ENCODE measurements around the gene PHLDB1.

Gene PHLDB1

DNA sequence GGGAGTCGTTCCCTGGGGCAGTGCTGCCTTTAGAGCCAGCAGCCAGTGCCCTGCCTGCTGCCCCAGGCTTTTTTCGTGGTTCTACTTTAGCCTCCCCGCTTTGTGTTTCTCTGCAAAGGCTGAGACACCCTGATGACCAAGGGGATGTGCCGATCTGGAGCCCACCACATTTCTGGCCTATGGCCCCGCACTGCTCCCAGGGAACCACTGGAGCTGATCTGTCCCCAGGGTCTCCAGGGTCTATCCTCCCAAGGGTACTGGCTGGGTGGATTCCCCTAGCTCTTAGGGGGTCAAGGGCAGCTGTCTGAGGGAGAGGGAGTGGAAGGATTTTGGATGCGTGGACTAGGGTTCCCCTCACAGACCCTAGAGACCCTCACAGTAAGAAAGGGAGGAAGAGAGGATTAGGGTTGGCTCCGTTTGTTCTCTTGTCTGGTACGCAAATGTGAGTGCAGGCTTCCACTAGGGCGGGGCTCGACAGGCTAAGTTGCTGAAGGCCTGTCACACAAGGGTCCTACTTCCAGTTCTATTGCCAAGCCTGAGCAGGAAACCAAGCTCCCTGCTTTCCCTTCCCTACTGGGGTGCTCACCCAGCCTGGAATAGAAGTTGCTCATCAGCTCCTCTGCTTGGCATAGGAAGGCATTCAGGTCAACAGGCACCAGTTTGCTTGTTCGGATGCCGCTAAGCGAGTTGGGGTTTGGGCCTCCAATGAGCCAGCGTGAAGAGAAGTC lies 52.7 kb downstream of the PHLDB1 start:
- no peak overlapping the region for H3K4me3 ChIP-seq (replicated peaks; ENCODE audit: low read depth, low read length)
- TF ChIP-seq, protein P1, sequence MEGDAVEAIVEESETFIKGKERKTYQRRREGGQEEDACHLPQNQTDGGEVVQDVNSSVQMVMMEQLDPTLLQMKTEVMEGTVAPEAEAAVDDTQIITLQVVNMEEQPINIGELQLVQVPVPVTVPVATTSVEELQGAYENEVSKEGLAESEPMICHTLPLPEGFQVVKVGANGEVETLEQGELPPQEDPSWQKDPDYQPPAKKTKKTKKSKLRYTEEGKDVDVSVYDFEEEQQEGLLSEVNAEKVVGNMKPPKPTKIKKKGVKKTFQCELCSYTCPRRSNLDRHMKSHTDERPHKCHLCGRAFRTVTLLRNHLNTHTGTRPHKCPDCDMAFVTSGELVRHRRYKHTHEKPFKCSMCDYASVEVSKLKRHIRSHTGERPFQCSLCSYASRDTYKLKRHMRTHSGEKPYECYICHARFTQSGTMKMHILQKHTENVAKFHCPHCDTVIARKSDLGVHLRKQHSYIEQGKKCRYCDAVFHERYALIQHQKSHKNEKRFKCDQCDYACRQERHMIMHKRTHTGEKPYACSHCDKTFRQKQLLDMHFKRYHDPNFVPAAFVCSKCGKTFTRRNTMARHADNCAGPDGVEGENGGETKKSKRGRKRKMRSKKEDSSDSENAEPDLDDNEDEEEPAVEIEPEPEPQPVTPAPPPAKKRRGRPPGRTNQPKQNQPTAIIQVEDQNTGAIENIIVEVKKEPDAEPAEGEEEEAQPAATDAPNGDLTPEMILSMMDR (IDR thresholded peaks at IDR 0.05; ENCODE audit: low read depth, low read length, missing control alignments), result no peak
- no peak for DNase-seq (ENCODE audit: extremely low read depth, low read depth)

DNA sequence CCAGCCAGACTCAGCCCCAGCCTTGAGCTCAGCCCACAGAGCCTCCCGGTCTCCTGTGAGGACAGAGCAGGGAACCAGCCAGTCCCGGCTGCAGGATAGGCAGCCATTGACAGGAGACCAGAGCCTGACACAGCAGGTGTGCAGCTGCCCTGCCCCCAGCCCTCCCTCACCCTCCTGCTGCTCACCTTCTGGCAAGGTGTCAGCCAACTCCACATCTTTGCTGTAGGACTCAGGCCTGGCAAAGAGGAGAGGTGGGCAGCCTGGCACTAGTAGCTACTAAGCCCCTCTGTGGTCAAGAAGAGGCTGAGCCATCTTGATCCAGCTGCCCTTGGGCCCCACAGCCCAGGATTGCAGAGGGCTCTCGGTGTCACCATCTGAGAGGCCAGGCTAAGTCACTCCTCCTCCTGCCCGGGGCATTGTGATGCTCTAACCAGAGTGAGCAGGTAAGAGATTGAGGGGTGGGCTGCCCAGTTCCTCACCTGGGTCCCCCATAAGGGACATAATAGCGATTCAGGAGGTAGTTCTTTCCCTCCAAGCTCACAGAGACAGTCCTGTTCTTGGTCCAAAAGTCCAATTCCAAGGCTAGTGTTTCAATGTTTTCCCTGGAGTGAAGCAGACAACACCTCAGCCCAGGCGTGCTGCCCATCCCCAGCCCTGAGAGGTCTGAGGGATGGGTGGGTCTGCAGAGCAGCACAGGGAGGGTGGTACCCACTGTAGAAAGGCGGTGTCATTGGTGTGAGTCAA lies 53.4 kb downstream of the PHLDB1 start:
- H3K4me3 ChIP-seq (replicated peaks; ENCODE audit: low read depth, low read length), result no peak overlapping the region
- TF ChIP-seq, protein P1 (IDR thresholded peaks at IDR 0.05; ENCODE audit: low read depth, low read length, missing control alignments), result no peak
- DNase-seq (ENCODE audit: extremely low read depth, low read depth), result no peak

DNA sequence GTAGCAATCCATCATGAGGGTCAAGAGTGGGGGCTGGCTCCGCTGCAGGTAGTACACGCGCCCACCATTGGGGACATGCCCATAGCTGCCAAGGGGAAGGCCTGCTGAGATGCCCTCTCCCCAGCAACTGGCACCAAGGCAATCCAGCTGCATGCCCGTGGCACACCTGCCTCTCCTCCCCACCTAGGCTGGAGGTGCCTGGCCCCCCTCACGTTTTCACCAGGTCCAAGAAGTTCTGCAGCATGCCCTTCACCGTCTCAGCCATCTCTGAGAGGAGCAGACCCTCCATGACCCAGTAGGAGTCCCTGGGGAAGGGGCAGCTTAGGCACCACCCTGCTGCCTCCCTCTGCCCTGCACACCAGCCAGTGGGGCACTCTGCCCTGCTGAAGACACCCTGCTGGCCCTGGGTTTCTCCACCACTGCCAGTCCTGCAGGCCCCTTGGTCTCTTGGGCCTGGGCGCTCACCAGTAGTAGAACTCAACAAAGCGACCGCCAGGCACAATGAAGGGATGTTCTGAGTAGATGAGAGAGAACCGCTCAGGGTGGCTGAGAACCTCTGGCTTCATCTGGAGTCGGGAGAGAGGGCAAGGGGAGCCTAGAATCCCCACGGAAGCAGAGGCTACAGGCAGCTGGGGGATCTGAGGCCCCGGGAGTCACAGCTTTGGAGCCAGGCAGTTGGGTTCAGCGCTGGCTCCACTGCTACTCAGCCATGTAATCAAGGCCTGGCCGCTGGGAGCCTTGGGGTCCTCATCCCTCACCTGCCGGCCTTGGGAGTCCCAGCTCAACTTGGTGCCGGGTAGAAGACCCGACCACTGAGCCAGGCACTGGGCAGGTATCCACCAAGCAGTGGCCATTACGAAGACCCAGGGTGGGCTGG lies 54.2 kb downstream of the PHLDB1 start:
- TF ChIP-seq, protein P1 (IDR thresholded peaks at IDR 0.05; ENCODE audit: low read depth, low read length, missing control alignments), result no peak
- no peak for DNase-seq (ENCODE audit: extremely low read depth, low read depth)
- H3K4me3 ChIP-seq (replicated peaks; ENCODE audit: low read depth, low read length), result no peak overlapping the region

DNA sequence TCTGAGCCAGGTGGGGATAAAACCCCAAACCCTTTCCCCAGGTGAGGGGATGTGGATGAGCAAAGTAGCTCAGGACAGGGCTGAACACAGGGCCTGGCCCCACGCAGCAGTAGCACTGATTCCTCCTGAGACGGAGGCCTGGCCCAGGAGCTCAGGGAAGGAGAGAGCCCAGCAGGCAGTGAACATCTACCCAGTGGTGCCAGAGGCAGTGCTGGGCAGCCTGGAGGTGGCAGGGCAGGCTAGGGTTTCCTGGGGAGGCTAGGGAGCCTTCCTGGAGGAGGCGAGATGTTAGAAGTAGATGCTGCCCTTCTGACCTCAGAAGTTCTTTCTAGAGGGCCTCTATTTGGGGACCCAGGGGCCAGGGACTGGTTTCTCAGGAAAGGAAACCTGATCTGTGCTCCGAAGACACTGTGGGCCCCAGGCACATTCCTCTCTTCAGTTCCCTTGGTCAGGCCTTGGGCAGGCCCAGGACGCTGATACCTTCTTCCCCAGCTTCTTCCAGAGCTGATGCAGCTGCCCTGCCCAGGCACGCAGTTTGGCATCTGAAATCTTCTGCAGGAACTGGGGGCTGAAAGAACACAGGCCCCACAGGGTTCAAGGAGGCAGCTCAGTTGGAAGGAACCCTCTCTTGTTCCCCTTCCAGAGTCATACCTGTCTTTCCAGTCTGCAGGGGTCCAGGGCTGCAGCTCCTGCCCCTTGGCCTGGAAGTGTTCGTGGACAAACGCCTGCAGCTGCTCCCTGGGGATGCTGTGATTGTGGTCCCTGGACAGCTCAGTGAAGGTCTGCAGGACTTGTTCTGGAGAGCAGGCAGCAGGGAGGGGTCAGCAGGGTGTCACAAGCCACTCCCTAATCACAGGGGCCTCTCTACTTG lies 55.2 kb downstream of the PHLDB1 start:
- DNase-seq (ENCODE audit: extremely low read depth, low read depth), result no peak
- H3K4me3 ChIP-seq (replicated peaks; ENCODE audit: low read depth, low read length), result no peak overlapping the region
- TF ChIP-seq, protein P1 (IDR thresholded peaks at IDR 0.05; ENCODE audit: low read depth, low read length, missing control alignments), result no peak

DNA sequence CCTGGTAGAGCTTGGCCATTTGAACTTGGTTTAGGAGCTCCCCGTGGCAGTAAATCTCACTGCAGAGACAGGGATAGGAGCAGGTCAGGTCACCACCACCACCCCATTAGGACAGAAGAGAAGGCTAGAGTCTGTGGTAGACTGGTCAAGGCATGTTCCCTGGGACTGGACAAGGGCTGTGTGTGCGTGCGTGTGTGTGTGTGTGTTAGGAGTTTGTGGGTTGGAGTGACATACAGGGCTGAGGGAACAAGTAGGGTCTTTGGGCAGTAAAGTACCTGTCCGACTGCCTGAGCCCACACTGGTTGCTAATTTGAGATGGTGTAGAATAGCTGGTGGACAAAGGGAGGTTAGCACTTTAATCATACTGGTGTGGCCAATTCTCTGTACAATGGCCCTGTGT lies 56.0 kb downstream of the PHLDB1 start:
- no peak for DNase-seq (ENCODE audit: extremely low read depth, low read depth)
- TF ChIP-seq, protein P1 (IDR thresholded peaks at IDR 0.05; ENCODE audit: low read depth, low read length, missing control alignments), result no peak
- H3K4me3 ChIP-seq (replicated peaks; ENCODE audit: low read depth, low read length), result no peak overlapping the region

DNA sequence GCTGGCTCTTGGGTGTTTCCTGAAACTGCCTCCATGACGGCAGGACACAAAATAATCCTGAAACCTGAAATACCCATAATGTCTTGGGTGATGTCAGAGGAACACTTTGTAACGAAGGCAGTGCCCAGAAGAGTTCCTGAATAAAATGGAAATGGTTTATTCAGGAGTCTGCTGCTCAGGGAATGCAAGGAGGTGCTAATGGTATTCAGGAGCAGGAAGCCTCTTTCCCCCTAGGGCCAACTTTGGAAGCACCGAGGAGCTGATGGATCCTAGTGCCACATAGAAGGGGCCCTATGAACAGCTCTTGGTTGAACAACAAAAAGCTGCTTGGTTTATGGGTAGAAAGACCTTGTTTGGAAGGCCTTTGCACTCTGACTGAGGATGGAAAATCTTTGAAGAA lies 56.5 kb downstream of the PHLDB1 start:
- no peak for DNase-seq (ENCODE audit: extremely low read depth, low read depth)
- no peak overlapping the region for H3K4me3 ChIP-seq (replicated peaks; ENCODE audit: low read depth, low read length)
- TF ChIP-seq, protein P1 (IDR thresholded peaks at IDR 0.05; ENCODE audit: low read depth, low read length, missing control alignments), result no peak

All from HFF-Myc (cell line).